Bronchial epithelial cell (primary cell): ENCODE results near the gene ITGAD. TPM values are rescaled to one million over a fixed set of nuclear protein-coding genes. Genes with fewer than 3 reads are reported as not detected.
A peak's percentile ranks its signal among the peaks of the same experiment; 100 is the strongest.

Experiments used
- DNase-seq: peaks from one replicate; pipeline ENCODE4 v3.0.0-alpha.2; 2010; ENCODE audit warnings: low read depth
- FAIRE-seq: peaks from 2 replicates; lab custom pipeline; 2011; peaks lifted over from hg19 to GRCh38; lab: Jason Lieb, UNC
- H3K27me3 ChIP-seq: 2 replicates; pipeline ENCODE4 v1.5.1; 2011; ENCODE audit warnings: low read length; ENCODE audit not compliant: control insufficient read depth, insufficient read depth
- H3K36me3 ChIP-seq: 2 replicates; pipeline ENCODE4 v1.5.1; 2011; ENCODE audit warnings: low read length; ENCODE audit not compliant: control insufficient read depth, insufficient read depth
- H3K4me3 ChIP-seq: 2 replicates; pipeline ENCODE4 v1.5.1; 2011; ENCODE audit warnings: mild to moderate bottlenecking, low read depth, low read length, control low read depth
- total RNA-seq: library from RNA; depleted of rRNA; stranded (reverse); fragments of >200 nt; gene quantifications from 2 replicates; pipeline ENCODE4 v1.2.1, GENCODE V29; 2014
- TF ChIP-seq, protein P1 (sequence below): IDR thresholded peaks from 2 replicates; pipeline ENCODE4 v1.5.1; 2011; ENCODE audit warnings: mild to moderate bottlenecking, moderate library complexity, low read length, control low read depth, inconsistent platforms; ENCODE audit not compliant: insufficient read depth, severe bottlenecking

Gene ITGAD
- total RNA-seq, 1 donor from 2014 or later: not detected

DNA sequence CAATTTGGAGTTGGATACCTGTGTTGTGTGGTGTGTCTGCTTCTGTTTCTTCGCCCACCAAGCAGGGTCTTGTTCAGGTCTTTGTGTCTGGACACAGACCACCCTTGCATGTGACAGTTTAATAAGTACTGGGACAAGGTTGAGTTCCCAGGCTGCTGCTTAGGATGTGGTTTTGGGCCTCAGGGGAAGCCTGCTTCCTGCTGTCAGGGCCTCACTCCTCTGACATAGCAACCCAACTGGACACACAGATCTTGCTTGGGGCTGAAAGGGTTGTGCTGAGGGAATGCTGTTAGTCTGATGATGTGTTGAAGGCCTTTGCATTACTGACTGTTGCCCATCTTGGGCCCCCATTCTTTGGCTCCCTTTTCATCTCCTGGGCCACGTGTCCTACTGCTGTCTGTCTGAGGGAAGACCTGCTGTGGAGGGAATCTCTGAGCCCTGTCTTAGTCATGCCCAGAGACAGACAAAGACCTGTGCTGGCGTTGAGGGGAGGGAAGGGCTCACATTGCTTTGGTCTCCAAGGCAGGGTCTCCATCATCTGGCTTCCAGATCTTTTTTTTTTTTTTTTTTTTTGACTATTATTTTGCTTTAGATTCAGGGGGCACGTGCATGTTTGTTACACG, 74.1 kb downstream of the ITGAD start:
- TF ChIP-seq, protein P1, sequence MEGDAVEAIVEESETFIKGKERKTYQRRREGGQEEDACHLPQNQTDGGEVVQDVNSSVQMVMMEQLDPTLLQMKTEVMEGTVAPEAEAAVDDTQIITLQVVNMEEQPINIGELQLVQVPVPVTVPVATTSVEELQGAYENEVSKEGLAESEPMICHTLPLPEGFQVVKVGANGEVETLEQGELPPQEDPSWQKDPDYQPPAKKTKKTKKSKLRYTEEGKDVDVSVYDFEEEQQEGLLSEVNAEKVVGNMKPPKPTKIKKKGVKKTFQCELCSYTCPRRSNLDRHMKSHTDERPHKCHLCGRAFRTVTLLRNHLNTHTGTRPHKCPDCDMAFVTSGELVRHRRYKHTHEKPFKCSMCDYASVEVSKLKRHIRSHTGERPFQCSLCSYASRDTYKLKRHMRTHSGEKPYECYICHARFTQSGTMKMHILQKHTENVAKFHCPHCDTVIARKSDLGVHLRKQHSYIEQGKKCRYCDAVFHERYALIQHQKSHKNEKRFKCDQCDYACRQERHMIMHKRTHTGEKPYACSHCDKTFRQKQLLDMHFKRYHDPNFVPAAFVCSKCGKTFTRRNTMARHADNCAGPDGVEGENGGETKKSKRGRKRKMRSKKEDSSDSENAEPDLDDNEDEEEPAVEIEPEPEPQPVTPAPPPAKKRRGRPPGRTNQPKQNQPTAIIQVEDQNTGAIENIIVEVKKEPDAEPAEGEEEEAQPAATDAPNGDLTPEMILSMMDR: no peak
- FAIRE-seq (no peak), DNase-seq (no peak)
- no peak overlapping the region for H3K4me3 ChIP-seq
- H3K36me3 ChIP-seq: peaks cover 6% of the 10 kb centered on the region
- H3K27me3 ChIP-seq: no peaks in the 10 kb centered on the region

DNA sequence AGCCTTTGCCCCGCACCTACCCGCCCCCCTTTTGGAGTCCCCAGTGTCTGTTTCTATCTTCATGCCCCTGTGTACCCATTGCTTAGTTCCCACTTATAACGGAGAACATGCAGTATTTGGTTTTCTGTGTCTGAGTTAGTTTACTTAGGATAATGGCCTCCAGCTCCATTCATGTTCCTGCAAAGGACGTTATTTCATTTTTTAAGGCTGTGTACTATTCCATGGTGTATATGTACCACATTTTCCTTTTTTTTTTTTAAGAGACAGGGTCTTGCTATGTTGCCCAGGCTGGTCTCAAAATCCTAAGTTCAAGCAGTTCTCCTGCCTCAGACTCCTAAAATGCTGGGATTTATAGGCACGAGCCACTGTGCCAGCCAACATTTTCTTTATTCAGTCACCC, 74.7 kb downstream of the ITGAD start:
- no peak overlapping the region for H3K4me3 ChIP-seq
- DNase-seq (no peak), FAIRE-seq (no peak)
- H3K27me3 ChIP-seq: no peaks in the 10 kb centered on the region
- TF ChIP-seq, protein P1: no peak
- H3K36me3 ChIP-seq: peaks cover 3% of the 10 kb centered on the region

DNA sequence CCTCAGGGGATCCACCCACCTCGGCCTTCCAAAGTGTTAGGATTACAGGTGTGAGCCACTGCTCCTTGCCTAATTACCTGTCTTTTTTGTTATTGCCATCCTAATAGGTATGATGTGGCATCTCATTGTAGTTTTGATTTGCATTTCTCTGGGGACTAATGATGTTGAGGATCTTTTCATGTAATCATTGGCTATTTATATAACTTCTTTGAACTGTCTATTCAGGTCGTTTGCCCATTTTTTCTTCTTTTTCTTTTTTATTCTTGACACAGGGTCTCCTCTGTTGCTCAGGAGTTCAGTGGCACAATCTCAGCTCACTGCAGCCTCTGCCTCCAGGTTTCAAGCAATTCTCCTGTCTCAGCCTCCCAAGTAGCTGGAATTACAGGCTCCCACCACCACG, 77.5 kb downstream of the ITGAD start:
- no peak overlapping the region for H3K4me3 ChIP-seq
- FAIRE-seq: no peak
- peaks cover 16% of the 10 kb centered on the region for H3K36me3 ChIP-seq
- TF ChIP-seq, protein P1: no peak
- no peaks in the 10 kb centered on the region for H3K27me3 ChIP-seq
- no peak for DNase-seq

DNA sequence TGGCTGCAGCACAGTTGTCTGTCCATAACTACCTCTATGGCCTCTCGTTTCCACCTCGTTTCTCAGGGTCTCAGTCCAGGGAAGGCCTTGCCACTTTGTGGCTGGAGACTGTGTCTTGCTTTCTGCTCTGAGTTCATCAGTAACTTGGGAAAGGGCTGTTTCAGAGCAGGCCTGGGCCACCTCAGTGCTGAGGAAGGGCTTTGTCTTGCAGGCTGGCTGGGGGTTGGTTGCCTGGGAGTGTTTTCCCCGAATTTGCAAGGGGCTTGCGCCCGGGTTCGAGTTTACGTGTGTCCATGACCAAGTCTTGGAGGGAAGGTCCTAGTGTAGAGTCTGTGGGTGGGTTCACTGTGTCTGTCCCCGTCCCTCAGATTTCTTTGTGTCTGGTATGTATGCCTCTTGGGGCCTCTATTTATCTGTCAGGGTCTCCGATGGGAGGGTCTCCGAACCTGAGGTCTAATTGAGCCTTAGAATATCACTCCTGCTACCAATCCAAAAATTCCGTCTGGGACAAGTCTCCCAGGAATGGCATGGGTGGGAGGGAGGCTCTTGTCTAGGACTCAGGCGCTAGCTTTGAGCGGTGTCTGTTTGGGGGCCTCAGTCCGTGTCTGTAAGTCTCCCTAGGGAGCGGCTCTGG, 78.2 kb downstream of the ITGAD start:
- FAIRE-seq: no peak
- Histone ChIP-seq H3K36me3 (peaks cover 16% of the 10 kb centered on the region), H3K4me3 (peak overlapping the region; percentile 69), H3K27me3 (no peaks in the 10 kb centered on the region)
- TF ChIP-seq, protein P1: no peak
- DNase-seq: no peak

DNA sequence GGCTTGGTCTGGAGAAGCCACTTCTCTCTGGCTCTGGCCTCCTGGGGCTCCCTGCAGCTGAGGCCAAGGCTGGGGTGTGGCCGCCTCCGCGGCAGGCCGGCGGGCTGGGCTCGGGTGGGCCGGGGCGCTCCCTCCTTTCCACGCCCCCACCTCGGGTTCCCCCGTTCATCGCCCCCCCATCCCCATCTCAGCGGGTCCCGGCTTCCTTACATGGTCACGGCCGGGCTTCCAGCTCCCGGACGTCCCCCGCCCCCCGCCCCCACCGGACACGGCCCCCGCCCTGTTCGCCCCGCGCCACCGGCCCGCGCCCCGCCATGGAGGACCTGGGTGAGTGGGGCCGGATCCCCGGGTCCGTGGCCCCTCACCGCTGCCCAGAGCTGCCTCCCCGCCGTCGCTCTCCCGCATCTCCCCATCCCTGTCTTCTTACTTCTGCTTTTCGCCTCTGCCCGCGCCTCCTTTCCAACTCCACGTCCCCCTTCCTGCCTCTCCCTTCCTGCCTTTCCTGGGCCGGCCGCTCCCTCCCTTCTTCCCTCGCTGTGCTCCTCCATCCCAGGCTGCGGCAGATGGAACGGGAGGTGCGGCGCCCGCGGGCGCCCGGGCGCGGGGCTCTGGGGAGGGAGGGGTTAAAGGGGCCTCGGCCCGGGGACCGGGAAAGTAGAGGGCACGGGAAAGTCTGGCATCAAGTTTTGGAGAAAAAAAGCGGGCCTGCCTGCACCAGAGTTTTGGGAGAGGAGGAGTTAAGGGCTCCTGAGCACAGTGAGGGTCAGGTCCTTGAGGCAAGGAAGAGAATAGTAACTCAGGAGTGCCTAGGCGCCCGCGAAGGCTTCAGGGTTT, 79.0 kb downstream of the ITGAD start, which contains the start of gene TGFB1I1:
Gene TGFB1I1, plus strand, starts transcription at position 278 of the 834 bp plus-strand sequence. Its CDS starts 37 bp downstream, at position 315.
- DNase-seq (peak; percentile 32), FAIRE-seq (no peak)
- TF ChIP-seq, protein P1: no peak

More for the DNA sequence above, 79.0 kb downstream of the ITGAD start, which contains the start of gene TGFB1I1:
- peak within 1 kb of the TSS; percentile 69 for H3K4me3 ChIP-seq
- H3K36me3 ChIP-seq: peaks cover 16% of the 10 kb centered on the region
- H3K27me3 ChIP-seq: no peaks in the 10 kb centered on the region
